ENCODE measurements around the gene DCLK2. TPM values are rescaled to one million over a fixed set of nuclear protein-coding genes. Genes with fewer than 3 reads are reported as not detected.

DCLK2 gene
- total RNA-seq, 1 donor from 2014 or later = 0.21 TPM

- Mint-ChIP-seq H3K4me3 (ENCODE audit: low read depth) (no peak overlapping the region), H3K4me1 (ENCODE audit: low read depth) (peaks cover 13% of the 10 kb centered on the region), H3K27ac (no peak overlapping the region), H3K9me3 (no peaks in the 10 kb centered on the region), H3K27me3 (ENCODE audit: low read depth) (no peaks in the 10 kb centered on the region), H3K36me3 (ENCODE audit: low read depth) (peaks cover 10% of the 10 kb centered on the region)
- DNase-seq (ENCODE audit: low spot score) = no peak
- intact Hi-C loops (cut with micrococcal nuclease) = loop anchor here (1.0 to 2.0 kb wide), 2 partner anchors 531 to 569 kb away; no protein-coding TSS in a partner anchor
Observed at GRCh38 chr4:150297861-150298474, 219.7 kb downstream of the DCLK2 start.

GRCh38 chr4:150299816-150300215, 221.6 kb downstream of the DCLK2 start:
- no peaks in the 10 kb centered on the region for H3K9me3 Mint-ChIP-seq
- H3K27ac Mint-ChIP-seq = no peak overlapping the region
- H3K27me3 Mint-ChIP-seq (ENCODE audit: low read depth) = no peaks in the 10 kb centered on the region
- no peak overlapping the region for H3K4me3 Mint-ChIP-seq (ENCODE audit: low read depth)
- H3K4me1 Mint-ChIP-seq (ENCODE audit: low read depth) = peaks cover 13% of the 10 kb centered on the region
- intact Hi-C loops (cut with micrococcal nuclease) = loop anchor here (2.0 to 10.0 kb wide), 2 partner anchors 195 to 529 kb away; no protein-coding TSS in a partner anchor
- no peak for DNase-seq (ENCODE audit: low spot score)
- peaks cover 11% of the 10 kb centered on the region for H3K36me3 Mint-ChIP-seq (ENCODE audit: low read depth)

GRCh38 chr4:150302553-150302952, 224.3 kb downstream of the DCLK2 start:
- DNase-seq (ENCODE audit: low spot score) = peak; percentile 10
- Mint-ChIP-seq H3K9me3 (no peaks in the 10 kb centered on the region), H3K36me3 (ENCODE audit: low read depth) (peaks cover 11% of the 10 kb centered on the region), H3K27ac (peak overlapping the region; percentile 55), H3K27me3 (ENCODE audit: low read depth) (no peaks in the 10 kb centered on the region), H3K4me1 (ENCODE audit: low read depth) (peaks cover 13% of the 10 kb centered on the region), H3K4me3 (ENCODE audit: low read depth) (no peak overlapping the region)
- intact Hi-C loops (cut with micrococcal nuclease) = loop anchor here (2.0 to 10.0 kb wide), 3 partner anchors 92 to 192 kb away; no protein-coding TSS in a partner anchor

- Mint-ChIP-seq H3K36me3 (ENCODE audit: low read depth) (peaks cover 11% of the 10 kb centered on the region), H3K4me3 (ENCODE audit: low read depth) (no peak overlapping the region), H3K27ac (no peak overlapping the region), H3K4me1 (ENCODE audit: low read depth) (peaks cover 12% of the 10 kb centered on the region), H3K27me3 (ENCODE audit: low read depth) (no peaks in the 10 kb centered on the region), H3K9me3 (no peaks in the 10 kb centered on the region)
- intact Hi-C loops (cut with micrococcal nuclease) = loop anchor here (10.0 kb wide), 1 partner anchor 189 kb away; no protein-coding TSS in a partner anchor
- no peak for DNase-seq (ENCODE audit: low spot score)
Observed at GRCh38 chr4:150305995-150306394, 227.8 kb downstream of the DCLK2 start.

- peaks cover 5% of the 10 kb centered on the region for H3K36me3 Mint-ChIP-seq (ENCODE audit: low read depth)
- no peak overlapping the region for H3K4me3 Mint-ChIP-seq (ENCODE audit: low read depth)
- no peak for DNase-seq (ENCODE audit: low spot score)
- H3K4me1 Mint-ChIP-seq (ENCODE audit: low read depth) = peaks cover 7% of the 10 kb centered on the region
- intact Hi-C loops (cut with micrococcal nuclease) = loop anchor here (10.0 kb wide), 1 partner anchor 188 kb away; no protein-coding TSS in a partner anchor
- no peaks in the 10 kb centered on the region for H3K27me3 Mint-ChIP-seq (ENCODE audit: low read depth)
- H3K9me3 Mint-ChIP-seq = no peaks in the 10 kb centered on the region
- H3K27ac Mint-ChIP-seq = no peak overlapping the region
Observed at GRCh38 chr4:150306719-150307118, 228.5 kb downstream of the DCLK2 start.

All from activated T-helper 2 cell treated with anti-CD3 and anti-CD28 coated beads, Interferon-gamma antibody, Interleukin-2, Interleukin-4, amounts not matched to agents 10 μg/mL and 5 μg/mL and 100 μg/mL, durations not matched to agents 14 hours and 24 hours and 36 hours (primary cell).